Astrocyte (in vitro differentiated cells and primary cell): ENCODE measurements around the gene DNAL1.

Experiments
- CTCF ChIP-seq: IDR thresholded peaks from 2 replicates; pipeline ENCODE4 v1.5.1; 2011; ENCODE audit warnings: low read depth, mild to moderate bottlenecking, inconsistent platforms, low read length, moderate library complexity; ENCODE audit not compliant: insufficient read depth
- EZH2 ChIP-seq: IDR thresholded peaks from 2 replicates; pipeline ENCODE4 v1.6.1; 2012; ENCODE audit warnings: mild to moderate bottlenecking, low read length, inconsistent platforms; ENCODE audit not compliant: insufficient read depth

- no peak for TF ChIP-seq CTCF
- no peak for TF ChIP-seq EZH2
Observed at GRCh38 chr14:73714656-73715081, 69.9 kb downstream of the DNAL1 start.
